Measurements from ENCODE around the gene VAT1.

GRCh38 chr17:42980766-42981397 is 41.3 kb downstream of the VAT1 start:
- no peak for TF ChIP-seq POLR2A (IDR thresholded peaks at IDR 0.05)
- TF ChIP-seq CTCF (IDR thresholded peaks at IDR 0.05) = peak in 1 of 5 experiments; percentile 17
- no peak for TF ChIP-seq EP300 (IDR thresholded peaks at IDR 0.05)

Data from tibial nerve (tissue), 4 donors.